BE2C (cell line): ENCODE data around the gene CKMT2.

Experiments used
- DNase-seq: peaks from one replicate; pipeline ENCODE4 v3.0.0-alpha.2; 2020
- H3K27me3 ChIP-seq: fragments of 250-450 bp; sonication (Bioruptor Pico); 2 replicates; pipeline ENCODE4 v1.5.1; 2020; ENCODE audit warnings: mild to moderate bottlenecking
- H3K36me3 ChIP-seq: fragments of 250-450 bp; sonication (Bioruptor Pico); 2 replicates; pipeline ENCODE4 v1.5.1; 2020; ENCODE audit warnings: mild to moderate bottlenecking
- H3K4me1 ChIP-seq: fragments of 250-450 bp; sonication (Bioruptor Pico); 2 replicates; pipeline ENCODE4 v1.5.1; 2020
- H3K4me3 ChIP-seq: 2 replicates; pipeline ENCODE4 v1.5.1; 2011; ENCODE audit warnings: low read depth, low read length
- H3K9me3 ChIP-seq: fragments of 250-450 bp; sonication (Bioruptor Pico); 2 replicates; pipeline ENCODE4 v1.5.1; 2020
- TF ChIP-seq, protein P1 (sequence below): IDR thresholded peaks from 2 replicates; pipeline ENCODE4 v1.5.1; 2012; ENCODE audit warnings: mild to moderate bottlenecking, low read depth, low read length

Gene CKMT2

GRCh38 chr5:81230416-81230815 lies 2.7 kb upstream of the CKMT2 start:
- H3K4me1 ChIP-seq = no peaks in the 10 kb centered on the region
- H3K27me3 ChIP-seq = no peaks in the 10 kb centered on the region

DNA sequence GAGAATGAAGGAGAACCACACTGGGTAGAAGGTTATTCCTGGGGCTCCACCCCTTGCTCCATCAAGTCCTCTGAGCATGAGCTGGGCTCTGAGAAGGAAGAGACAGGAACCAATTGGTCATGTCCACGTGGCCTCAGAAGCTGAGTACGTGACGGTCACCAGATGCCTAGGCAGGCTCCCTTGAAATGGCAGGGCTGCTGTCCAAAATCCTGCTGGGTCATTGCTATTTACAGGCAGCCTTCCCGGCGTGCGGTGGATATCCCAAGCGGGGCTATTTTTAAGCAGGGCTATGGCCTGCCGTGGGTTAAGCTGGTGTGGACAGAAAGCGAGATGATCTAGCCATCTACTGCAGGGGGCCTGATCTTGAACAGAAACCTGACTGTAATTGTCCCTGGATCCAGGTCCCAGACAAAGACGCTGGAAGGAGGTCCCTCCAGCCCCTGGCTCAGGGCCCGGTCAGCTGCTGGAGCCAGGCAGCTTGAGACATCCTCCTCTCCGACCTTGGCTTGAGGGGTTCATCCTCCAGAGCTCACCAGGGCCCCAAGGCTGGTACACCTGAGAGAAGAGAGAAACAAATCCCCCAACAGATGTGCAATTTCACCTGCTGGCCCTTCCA lies 550 bp upstream of the CKMT2 start:
- H3K36me3 ChIP-seq = no peaks in the 10 kb centered on the region
- no peaks in the 10 kb centered on the region for H3K4me1 ChIP-seq
- TF ChIP-seq, protein P1, sequence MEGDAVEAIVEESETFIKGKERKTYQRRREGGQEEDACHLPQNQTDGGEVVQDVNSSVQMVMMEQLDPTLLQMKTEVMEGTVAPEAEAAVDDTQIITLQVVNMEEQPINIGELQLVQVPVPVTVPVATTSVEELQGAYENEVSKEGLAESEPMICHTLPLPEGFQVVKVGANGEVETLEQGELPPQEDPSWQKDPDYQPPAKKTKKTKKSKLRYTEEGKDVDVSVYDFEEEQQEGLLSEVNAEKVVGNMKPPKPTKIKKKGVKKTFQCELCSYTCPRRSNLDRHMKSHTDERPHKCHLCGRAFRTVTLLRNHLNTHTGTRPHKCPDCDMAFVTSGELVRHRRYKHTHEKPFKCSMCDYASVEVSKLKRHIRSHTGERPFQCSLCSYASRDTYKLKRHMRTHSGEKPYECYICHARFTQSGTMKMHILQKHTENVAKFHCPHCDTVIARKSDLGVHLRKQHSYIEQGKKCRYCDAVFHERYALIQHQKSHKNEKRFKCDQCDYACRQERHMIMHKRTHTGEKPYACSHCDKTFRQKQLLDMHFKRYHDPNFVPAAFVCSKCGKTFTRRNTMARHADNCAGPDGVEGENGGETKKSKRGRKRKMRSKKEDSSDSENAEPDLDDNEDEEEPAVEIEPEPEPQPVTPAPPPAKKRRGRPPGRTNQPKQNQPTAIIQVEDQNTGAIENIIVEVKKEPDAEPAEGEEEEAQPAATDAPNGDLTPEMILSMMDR = no peak
- no peaks in the 10 kb centered on the region for H3K9me3 ChIP-seq
- no peaks in the 10 kb centered on the region for H3K27me3 ChIP-seq
- no peak for DNase-seq
- H3K4me3 ChIP-seq = no peak overlapping the region

More at GRCh38 chr5:81230416-81230815, 2.7 kb upstream of the CKMT2 start:
- TF ChIP-seq, protein P1 = no peak
- no peak overlapping the region for H3K4me3 ChIP-seq
- no peak for DNase-seq
- H3K9me3 ChIP-seq = no peaks in the 10 kb centered on the region
- H3K36me3 ChIP-seq = no peaks in the 10 kb centered on the region

GRCh38 chr5:81234299-81234698 lies 1.2 kb downstream of the CKMT2 start:
- H3K4me3 ChIP-seq = no peak overlapping the region
- H3K36me3 ChIP-seq = no peaks in the 10 kb centered on the region
- DNase-seq = no peak
- TF ChIP-seq, protein P1 = no peak
- H3K27me3 ChIP-seq = no peaks in the 10 kb centered on the region
- H3K4me1 ChIP-seq = no peaks in the 10 kb centered on the region
- H3K9me3 ChIP-seq = no peaks in the 10 kb centered on the region

GRCh38 chr5:81234801-81235200 lies 1.7 kb downstream of the CKMT2 start:
- no peak for DNase-seq

GRCh38 chr5:81235287-81236072 lies 2.4 kb downstream of the CKMT2 start:
- TF ChIP-seq, protein P1 = no peak
- DNase-seq = no peak
- no peaks in the 10 kb centered on the region for H3K4me1 ChIP-seq

More at GRCh38 chr5:81234801-81235200, 1.7 kb downstream of the CKMT2 start:
- Histone ChIP-seq H3K4me1 (no peaks in the 10 kb centered on the region), H3K36me3 (no peaks in the 10 kb centered on the region), H3K27me3 (no peaks in the 10 kb centered on the region), H3K9me3 (no peaks in the 10 kb centered on the region), H3K4me3 (no peak overlapping the region)
- TF ChIP-seq, protein P1 = no peak

GRCh38 chr5:81238460-81238859 lies 5.3 kb downstream of the CKMT2 start:
- TF ChIP-seq, protein P1 = no peak
- Histone ChIP-seq H3K36me3 (no peaks in the 10 kb centered on the region), H3K4me1 (peaks cover 6% of the 10 kb centered on the region), H3K4me3 (no peak overlapping the region), H3K9me3 (no peaks in the 10 kb centered on the region), H3K27me3 (no peaks in the 10 kb centered on the region)
- DNase-seq = no peak

More at GRCh38 chr5:81235287-81236072, 2.4 kb downstream of the CKMT2 start:
- Histone ChIP-seq H3K36me3 (no peaks in the 10 kb centered on the region), H3K4me3 (no peak overlapping the region), H3K9me3 (no peaks in the 10 kb centered on the region), H3K27me3 (no peaks in the 10 kb centered on the region)
